GM19455 (cell line): ENCODE measurements around the gene CNIH3.
"Not testable (repeated sequence)": the region's sequence is repeated elsewhere in the genome, so short reads cannot be mapped to it uniquely, and the experiment has no call there.

ENCODE experiments used
- ATAC-seq: cut with Tn5 transposase; IDR thresholded peaks from one replicate; pipeline ENCODE4 v1.9.1; 2021; ENCODE audit not compliant: unreplicated experiment

CNIH3 gene

DNA sequence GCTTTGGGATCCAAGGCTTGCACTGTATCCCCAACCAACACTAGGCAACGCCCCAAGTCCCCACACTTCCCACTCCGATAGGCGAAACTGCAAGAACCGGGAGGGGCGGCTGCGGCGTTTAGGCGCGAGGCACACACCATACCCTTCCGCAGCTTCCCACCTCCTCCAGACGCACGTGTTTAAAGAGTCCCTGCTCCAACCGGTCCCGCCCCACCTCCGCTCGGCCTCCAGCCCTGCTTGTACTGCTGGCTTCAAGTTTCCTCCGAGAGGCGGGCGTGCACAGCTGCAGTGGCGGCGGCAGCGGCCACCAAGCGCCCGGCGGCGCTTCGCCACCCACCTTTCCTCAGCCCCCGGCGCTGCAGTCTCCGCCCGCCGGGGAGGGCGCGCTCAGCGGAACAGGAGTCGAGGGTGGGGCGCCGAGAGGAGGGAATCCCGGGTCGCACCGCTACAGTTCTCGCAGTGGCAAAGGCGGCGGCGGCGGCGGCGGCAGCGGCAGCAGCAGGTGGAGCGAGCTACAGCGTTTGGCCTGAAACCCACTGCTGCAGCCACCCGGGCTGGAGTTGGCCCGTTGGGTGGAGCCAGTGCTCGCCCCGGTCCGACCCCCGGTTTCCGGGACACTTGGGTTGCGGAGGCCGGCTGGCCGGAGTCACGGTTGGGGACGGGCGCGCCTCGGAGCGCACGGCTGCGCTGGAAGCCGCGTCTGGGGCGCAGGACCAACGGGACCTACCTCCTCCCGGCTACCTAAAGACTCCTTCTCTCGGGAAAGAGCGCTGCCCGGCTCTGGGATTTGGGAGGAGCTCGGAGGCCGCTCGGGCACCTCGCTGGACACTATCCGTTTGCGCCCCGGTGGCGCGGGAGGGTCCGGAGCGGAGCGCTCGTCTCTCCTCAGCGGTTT is at the start of gene CNIH3:
TSS of gene CNIH3 (plus strand) at position 457 of the 895 bp plus-strand sequence. CDS start 858 bp downstream, outside the sequence.
- ATAC-seq: no peak

DNA sequence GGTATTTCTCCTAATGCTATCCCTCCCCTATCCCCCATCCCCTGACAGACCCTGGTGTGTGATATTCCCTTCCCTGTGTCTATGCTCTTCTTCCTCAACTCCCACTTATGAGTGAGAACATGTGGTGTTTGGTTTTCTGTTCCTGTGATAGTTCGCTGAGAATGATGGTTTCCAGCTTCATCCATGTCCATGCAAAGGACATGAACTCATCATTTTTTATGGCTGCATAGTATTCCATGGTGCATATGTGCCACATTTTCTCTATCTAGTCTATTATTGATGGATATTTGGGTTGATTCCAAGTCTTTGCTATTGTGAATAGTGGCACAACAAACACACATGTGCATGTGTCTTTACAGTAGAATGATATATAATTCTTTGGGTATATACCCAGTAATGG is 49.6 kb upstream of the CNIH3 start:
- ATAC-seq: not testable (repeated sequence)

- ATAC-seq: no peak
Measured at GRCh38 chr1:224569276-224569675, 46.8 kb upstream of the CNIH3 start.

DNA sequence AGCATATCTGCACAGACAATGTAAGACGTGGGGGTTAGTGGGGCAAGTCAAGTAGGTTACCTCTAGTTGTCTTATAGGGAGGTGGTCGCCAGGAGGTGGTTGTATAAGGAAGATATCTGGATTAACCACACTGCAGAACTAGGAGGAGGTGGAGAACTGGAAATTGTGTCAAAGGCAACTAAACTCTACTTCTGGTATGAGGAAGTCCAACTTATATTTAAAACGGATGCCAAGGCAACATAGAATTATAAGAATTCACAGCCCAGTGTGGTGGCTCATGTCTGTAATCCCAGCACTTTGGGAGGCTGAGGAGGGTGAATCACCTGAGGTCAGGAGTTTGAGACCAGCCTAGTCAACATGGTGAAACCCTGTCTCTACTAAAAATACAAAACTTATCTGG is 44.1 kb upstream of the CNIH3 start:
- ATAC-seq: not testable (repeated sequence)

DNA sequence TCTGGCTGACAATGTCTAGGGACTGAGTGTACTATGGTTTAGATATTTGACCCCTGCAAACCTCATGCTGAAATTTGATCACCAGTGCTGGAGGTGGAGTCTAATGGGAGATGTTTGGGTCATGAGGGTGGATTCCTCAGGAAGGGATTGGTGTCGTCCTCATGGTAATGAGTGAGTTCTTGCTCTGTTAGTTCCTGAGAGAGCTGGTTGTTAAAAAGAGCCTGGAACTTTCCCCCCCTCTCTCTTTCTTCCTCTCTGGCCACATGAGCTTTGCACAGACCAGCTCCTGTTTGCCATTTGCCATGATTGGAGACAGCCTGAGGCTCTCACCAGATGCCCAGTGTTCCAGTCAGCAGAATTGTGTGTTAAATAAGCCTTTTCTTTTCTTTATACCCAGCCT is 36.6 kb upstream of the CNIH3 start:
- no peak for ATAC-seq

- no peak for ATAC-seq
Measured at GRCh38 chr1:224580006-224580405, 36.1 kb upstream of the CNIH3 start.

- no peak for ATAC-seq
Measured at GRCh38 chr1:224582041-224582440, 34.1 kb upstream of the CNIH3 start.

- ATAC-seq: no peak
Measured at GRCh38 chr1:224583774-224584173, 32.3 kb upstream of the CNIH3 start.

- no peak for ATAC-seq
Measured at GRCh38 chr1:224585051-224585450, 31.1 kb upstream of the CNIH3 start.

- ATAC-seq: no peak
Measured at GRCh38 chr1:224587051-224587450, 29.1 kb upstream of the CNIH3 start.

- no peak for ATAC-seq
Measured at GRCh38 chr1:224588515-224588914, 27.6 kb upstream of the CNIH3 start.

DNA sequence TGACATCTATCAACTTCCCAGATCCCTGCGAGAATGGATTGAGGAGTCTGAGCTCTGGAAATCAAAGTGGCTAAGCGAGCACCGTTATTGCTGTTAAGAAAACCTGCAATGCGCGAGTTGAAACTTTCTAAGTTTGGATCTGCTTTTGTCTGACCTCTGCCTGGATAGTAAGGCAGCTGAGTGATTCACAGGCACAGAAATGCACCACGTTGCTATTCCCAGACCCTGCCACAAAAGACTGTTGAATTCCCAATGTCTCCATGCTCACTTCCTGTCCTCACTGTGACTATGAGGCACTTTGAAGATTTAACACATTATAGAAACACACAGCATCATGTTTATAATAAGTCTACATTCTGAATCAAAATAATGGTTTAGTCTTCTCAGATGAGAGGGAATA is 27.1 kb upstream of the CNIH3 start:
- ATAC-seq: no peak

DNA sequence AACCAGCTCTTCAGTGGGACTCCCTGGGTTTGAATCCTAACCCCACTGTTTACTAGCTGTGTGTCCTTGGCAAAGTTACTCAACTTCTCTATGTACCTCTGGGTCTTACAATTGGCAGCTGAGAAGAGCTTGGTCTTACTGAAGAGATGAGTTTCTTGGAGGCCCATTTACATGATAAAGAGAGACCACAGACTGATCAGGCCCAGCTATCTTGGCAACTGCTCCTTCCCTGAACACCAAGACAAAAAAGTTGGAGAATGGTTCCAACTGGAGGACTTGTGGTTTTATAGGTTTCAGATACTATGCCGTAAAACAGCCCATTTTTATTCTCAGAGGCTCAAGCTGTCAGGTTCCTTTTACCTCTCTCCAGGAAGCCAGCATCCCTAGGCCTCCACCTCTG is 24.8 kb upstream of the CNIH3 start:
- no peak for ATAC-seq

DNA sequence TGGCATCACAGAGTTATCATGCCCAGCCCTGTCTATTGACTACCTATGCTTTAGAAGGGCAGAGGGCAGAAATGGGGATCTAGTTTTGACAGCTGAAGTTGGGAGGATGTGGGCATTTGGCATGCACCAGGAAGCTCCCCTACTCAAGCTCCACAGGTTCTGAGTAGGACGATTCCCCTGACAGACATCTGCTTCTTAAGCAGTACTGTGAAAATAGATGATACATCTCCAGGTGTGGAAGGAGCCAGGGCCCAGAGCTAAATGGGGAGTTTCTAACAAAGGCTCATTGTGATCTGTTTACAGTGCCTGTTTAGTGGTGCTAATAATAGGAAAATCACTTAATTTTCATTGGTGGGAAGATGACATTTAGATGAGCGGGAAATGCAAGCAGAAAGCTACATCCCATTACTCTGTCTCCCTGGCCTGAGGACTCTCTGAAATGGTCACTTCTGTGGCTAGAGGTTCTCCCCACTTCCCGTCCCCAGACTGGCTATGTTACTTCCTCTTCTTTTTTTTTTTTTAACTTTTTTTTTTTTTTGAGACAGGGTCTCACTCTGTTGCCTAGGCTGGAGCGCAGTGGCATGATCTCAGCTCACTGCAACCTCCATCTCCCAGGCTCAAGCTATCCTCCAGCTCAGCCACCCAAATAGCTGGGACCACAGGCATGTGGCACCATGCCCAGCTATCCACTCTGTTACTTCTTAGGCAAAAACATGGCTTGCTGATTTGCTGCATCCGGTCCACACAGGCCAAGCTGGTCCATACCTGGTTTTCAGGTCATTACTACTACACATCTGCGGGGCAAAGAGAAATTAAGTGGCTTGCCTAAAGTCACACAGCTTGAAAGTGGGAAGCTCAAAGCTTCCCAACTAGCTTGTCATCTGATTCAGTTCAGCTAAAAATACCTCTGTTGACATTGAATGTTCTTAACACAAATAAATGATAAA is 23.2 kb upstream of the CNIH3 start:
- peak; percentile 65 for ATAC-seq

DNA sequence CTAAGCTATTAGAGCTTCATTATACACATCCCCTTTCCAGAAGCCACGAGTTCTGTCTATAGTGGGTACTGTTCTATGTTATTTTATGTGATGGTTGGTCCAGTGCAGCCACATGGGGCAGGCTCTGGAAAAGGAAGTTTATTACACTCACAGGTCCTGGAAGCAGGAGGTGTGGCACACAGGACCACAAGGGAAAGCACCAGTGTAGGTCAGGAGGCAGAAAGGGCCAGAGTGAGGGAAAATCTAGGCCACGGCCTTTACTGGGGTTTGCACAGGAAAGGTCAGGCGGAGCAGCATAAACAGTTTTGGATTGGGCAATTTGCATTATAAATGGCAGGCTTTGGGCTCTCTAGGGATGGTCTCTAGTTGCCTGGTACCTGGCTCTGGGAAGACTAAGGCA is 21.8 kb upstream of the CNIH3 start:
- no peak for ATAC-seq

DNA sequence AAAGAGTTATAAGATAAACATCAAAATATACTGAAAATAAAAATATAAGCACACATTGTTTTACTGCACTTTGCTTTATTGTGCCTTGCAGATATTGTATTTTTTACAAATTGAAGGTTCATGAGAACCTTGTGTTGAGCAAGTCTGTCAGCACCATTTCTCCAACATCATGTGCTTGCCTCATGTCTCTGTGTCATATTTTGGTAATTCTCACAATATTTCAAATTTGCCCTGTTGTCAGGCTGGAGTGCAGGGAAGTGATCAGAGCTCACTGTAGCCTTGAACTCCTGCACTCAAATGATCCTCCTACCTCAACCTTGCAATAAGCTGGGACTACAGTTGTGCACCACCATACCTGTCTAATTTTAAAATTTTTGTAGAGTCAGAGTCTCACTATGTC is 21.3 kb upstream of the CNIH3 start:
- ATAC-seq: no peak

DNA sequence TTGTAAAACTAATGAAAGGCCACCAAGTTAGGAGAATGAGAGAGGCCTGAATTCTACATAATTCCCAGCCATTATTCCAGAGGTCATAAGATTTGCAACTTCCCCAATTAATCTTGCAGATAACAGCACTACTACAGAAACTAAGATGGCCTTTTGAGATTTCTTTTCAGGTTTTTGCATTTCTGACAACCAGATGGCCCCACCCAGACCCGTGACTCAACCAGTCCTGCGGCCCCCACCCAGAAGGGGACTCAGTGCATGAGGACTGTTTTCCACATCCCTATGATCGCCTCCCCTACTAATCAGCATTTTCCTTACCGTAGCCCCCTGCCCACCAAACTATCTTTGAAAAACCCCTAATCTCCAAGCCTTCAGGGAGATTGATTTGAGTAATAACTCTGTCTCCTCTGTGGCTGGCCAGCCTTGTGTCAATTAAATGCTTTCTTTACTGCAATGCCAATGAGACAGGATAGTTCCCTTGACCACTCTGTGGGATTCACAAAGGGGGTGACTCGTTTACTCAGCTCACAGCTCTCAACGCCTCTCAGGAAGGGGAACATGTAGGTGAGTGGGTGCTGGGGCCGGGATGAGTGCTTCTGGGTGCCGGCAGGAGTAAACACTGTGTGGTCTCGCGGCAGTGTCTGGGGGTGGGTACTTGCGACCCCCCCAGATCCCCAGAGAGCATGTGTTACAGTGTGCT is 10.5 kb upstream of the CNIH3 start:
- no peak for ATAC-seq

DNA sequence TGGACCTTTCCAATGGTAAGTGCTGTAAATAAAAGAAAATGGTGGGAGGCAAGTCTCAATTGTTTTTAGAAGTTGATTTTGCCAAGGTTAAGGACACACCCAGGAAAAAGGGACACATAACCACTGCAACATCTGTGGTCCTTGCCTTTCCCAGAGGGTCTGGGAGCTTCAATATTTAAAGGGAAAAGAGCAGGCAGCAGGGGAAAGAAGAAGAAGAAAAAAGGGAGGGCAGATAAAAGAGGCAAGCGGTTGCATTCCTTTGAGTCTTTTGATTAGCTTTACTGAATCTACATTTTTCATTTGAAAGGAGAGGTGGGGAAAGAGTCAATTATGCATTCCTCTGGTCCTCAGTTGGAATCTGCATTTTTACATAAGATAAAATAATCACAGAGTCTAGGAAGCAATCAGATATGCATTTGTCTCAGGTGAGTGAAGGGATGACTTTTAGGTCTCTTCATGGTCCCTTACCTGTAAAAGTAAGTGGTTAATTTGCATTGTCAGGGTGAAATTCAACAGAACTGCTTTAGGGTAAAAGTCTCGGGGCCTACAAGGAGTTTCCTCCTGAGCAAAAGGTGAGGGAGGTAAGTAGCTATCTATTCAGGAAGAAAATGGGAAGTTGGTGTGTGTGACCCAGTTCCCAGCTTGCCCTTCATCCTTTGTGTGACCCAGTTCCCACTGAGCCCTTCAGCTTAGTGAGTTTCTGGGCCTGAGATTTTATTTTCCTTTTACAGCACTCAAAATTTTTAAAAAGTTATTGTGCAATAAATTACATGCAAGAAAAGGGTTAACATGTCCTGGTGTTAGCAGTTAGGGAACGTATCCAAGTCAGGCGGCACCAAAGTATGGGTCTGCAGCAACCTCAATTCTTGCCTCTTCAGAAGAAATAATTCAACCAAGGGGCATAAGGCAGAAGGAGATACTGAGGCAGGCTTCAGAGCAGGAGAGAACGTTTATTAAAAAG is 8.6 kb upstream of the CNIH3 start:
- ATAC-seq: no peak

DNA sequence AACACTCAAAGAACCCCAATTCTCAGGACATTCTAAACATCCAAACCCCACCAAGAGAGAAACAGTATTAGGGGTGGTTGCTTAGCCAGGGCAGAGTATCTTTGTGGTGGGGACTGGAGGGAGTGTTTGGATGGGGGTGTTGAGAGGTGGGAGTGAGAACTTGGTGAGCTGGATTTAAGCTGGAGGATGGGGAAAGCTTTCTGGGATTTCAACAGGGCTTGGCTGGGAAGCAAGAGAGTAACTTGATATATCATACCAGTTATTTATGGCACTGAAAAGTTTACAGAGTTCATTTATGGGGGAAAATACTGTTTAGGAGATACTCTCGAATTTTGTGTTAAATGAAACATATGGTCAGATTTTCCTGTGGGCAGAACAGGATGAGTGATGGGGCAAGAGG is 6.8 kb upstream of the CNIH3 start:
- no peak for ATAC-seq

DNA sequence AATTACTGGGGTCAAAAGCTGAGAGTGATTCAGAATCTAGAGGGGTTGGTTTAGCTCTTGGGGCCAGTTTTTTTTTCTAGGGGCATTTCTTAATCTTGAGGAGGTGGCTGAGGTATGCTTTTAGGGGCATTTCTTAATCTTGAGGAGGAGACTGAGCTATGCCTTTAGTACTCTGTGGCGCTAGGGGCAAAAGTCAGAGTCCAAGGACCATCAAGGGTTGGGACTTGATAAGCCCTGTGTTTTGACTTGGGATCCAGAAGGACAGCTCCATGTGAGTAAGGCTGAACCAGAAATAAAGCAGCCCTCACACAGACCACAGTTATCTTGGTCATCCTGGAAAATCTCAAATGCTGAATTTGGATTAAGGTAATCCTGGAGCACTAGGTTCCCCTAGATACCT is 3.9 kb upstream of the CNIH3 start:
- ATAC-seq: no peak
